HS-5 (cell line): ENCODE measurements around the gene SESN3.
A peak's percentile ranks its signal among the peaks of the same experiment; 100 is the strongest.
"Not testable (repeated sequence)": the region's sequence is repeated elsewhere in the genome, so short reads cannot be mapped to it uniquely, and the experiment has no call there.

Source experiments
- DNase-seq: peaks from one replicate; pipeline ENCODE4 v3.0.0-alpha.2; 2012; ENCODE audit warnings: low read depth

Gene SESN3

DNA sequence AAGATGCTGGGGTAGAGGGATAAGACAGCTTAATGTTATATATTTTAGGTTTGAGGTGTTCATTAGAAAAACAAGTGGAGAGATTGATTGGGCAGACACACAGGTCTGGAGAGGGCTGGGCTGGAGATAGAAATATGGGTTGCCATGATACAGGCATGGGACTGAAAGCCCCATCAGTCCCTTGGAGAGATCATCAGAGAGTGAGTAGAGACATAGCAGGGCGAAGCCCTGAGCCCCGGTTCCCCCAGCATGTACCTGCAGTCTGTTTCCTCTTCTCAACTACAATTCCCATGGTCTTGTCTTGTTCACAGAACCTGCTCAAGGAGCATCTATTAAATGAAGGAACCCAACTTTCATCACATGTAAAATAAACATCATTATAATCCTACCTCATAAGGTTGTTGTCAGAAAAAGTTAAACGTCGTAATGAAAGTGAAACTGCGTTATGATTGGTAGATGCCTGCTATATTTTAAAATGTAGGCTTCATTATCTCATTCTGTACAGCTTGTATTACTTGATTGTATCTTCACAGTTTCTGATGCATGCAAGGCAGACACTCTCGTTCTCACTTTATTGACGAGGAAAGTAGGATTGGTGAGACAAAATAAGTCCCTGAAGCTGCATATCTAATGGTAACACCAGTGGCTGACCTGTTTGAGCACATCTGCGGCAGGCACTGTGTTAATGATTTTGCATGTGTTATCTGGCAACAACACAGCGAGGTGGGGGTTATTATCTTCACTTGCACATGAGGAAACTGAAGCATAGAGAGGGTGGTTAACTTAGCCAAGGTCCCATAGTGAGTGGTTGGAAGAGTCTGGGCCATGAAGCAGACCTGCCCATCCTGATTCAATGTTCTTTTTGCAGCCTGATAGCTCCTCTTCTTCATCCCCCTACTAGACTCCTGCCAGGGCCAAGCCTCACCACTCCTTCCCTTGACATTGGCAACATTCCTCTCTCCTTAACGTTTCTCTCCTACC is 77.8 kb downstream of the SESN3 start:
- no peak for DNase-seq

- peak; percentile 78 for DNase-seq
These were observed 79.9 kb downstream of the SESN3 start for GRCh38 chr11:95150956-95151684.

- DNase-seq = no peak
These were observed 81.2 kb downstream of the SESN3 start for GRCh38 chr11:95149651-95150364.

DNA sequence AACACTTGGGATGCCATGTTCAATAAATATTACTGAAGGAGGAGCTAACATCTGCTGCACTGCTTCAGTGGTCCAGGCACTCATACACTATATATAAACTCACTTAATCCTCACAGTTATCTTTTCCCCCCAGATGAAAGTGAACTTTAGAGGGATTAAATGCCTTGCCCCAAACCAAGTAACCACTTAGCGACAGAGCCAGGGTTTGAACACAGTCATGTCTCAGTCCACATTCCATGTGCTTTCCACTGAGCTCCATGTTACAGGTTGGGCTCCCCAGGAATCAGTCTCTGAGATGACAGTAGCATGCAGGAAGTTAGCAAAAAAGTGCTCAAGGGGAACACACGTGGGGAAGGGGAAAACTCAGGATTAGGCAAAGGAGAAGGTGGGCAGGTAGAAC is 82.1 kb downstream of the SESN3 start:
- DNase-seq = no peak

DNA sequence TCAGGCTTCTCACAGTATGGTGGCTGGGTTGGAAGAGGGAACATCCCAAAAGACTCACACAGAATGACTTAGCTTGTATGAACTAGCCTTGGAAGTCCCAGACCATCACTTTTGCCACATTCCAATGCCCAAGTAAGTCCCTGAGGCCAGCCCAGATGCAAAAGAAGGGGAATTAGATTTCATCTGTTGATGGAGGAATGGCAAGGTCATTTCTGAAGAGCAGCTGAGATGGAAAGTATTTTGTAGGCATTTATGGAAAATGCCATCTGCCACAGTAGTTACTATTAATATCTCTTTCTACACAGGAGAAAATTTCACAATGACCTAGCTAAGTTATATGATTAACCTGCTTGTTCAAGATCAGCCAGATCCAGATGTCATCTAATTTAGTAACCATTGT is 82.6 kb downstream of the SESN3 start:
- no peak for DNase-seq

DNA sequence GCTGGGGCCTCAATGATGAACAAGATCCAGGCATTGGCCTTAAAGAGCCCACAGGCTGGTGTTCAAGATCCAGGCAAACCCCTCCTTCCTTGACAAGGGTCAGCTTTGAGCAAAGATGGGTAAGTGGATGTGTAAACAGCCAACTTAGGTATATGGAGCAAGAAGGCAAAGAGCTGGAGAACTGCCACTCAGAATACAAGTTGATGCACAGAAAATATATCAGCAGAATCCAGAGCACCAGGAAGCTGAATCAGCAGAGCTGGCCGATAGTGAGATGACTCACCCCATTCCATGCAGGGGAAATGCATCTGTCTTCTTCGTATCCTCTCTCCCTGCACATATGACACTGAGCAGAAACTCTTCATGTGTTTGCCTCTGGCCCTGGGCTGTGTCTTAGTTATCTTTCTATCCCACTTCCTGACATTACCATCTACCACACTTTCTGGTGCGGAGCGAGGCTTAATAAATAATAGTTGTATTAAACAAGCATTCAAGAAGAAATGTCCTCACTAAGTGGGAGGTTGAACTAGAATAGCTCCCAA is 83.6 kb downstream of the SESN3 start:
- peak; percentile 75 for DNase-seq

GRCh38 chr11:95145430-95146060 is 85.5 kb downstream of the SESN3 start:
- no peak for DNase-seq

GRCh38 chr11:95144313-95145235 is 86.4 kb downstream of the SESN3 start:
- no peak for DNase-seq

- DNase-seq = no peak
These were observed 87.8 kb downstream of the SESN3 start for GRCh38 chr11:95143106-95143681.

DNA sequence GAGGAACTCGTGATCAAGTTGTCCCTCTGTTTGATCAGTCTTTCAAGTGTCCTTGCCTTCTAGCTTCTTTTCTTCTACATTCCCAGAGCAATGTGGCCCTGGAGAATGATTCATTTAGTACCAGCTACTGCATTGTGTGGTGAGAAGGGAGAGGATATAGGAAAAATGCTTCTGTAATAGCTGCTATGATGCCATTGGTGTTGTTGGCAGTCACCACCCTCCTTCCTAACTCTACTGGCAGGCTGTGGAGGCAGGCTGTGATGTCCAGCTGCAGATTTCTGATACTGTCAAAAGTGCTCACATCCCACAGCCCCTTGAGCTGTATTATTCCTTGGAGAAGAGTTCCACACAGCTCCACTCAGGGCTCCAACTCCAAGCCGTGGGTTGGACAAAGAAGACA is 88.6 kb downstream of the SESN3 start:
- no peak for DNase-seq

DNA sequence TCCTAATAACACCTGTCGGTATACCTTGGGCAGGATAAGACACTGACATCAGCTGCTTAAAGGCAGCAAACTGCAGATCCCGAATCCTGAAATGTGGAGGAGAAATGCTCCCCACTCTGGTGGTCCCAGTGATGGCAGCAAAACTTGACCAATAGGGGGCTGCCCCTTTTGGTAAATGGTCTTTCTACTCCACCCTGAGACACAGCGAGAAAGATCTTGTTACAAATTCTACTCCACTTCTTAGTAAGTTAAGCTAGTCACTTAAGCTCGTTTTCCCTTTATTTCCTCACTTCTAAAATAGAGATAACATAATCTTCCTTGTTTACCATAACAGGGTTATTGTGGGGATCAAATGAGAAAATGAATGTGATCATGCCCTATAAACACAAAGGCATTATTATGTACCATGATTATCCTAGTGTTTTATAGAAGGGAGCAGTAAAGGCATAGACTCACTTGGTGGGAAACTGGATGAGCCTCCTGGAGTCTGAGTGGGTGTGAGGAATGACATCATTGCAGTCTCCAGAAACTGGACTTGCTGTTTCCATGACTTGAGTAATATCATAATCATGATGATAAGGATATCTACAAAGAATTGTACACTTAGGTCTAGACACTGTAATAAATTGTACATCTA is 90.5 kb downstream of the SESN3 start:
- no peak for DNase-seq

DNA sequence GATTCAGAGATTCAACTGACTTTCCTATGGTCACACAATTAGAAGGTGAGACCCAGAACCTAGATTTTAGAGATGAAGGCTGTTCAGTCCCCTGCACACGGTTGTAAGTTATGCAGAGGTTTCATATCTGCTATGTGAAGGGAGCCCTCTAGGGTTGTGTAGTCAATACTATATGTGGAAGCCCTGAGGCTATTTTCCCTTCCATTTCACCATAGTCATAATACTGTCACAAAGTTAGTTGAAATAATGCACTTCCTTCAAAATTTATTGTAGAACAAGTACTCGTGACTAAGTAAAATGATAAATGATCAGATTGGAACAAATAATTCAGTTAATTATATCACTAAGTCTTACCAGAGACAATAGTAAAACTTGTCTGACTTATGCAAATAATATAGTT is 92.6 kb downstream of the SESN3 start:
- no peak for DNase-seq

DNA sequence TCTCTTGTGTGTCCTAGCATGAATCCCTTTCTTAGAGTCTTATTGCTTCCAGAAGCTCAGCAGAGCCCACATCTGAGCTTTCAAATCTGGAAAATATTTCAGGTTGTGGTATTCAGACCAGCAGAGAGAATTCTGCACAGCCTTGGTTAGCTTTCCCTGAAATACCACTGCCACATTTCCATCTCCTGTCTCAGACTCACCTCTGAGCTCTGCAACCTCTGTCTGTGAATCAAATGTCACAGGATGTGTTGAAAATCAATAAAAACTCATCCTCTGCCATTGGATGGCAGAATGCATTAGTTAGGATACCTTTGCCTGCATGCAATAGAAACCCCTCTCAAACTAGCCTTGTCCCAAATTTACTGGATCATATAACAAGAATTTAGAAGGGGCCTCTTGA is 93.7 kb downstream of the SESN3 start:
- no peak for DNase-seq

- not testable (repeated sequence) for DNase-seq
These were observed 94.3 kb downstream of the SESN3 start for GRCh38 chr11:95136747-95137146.

GRCh38 chr11:95135880-95136279 is 95.1 kb downstream of the SESN3 start:
- no peak for DNase-seq

GRCh38 chr11:95135155-95135554 is 95.8 kb downstream of the SESN3 start:
- no peak for DNase-seq

- peak; percentile 78 for DNase-seq
These were observed 96.5 kb downstream of the SESN3 start for GRCh38 chr11:95134491-95134890.

- no peak for DNase-seq
These were observed 98.0 kb downstream of the SESN3 start for GRCh38 chr11:95132956-95133355.

GRCh38 chr11:95128602-95129001 is 102.4 kb downstream of the SESN3 start:
- no peak for DNase-seq

DNA sequence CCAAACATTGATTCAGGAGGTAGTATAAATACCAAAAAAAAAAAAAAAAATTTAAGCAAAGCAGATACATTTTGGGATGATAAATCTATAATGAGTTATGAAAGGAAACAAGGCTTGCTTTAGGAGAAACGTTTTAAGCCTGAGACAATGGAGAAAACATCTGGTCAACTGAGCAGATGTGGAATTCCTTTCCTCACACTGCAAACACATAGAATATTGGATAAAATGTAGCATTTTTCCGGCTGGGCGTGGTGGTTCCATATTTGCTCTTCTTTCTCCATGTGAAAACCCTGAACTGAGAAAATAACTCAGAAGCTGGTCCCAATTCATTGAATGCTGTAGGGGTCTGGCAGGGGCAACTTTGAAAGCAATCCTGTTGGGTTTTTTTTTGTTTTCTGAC is 107.4 kb downstream of the SESN3 start:
- DNase-seq = no peak
